HEK293 (cell line): Measurements from ENCODE around the gene CCDC7.

ENCODE experiments used
- CTCF ChIA-PET: fragments of 350-600 bp; formaldehyde crosslinking; extraction: SDS; loops from one replicate; lab custom pipeline; 2021; ENCODE audit warnings: antibody characterized with exemption; lab: Yijun Ruan, JAX
- POLR2A ChIA-PET: fragments of 300-600 bp; formaldehyde crosslinking; extraction: SDS; loops from one replicate; lab custom pipeline; 2020; ENCODE audit warnings: antibody characterized with exemption, inconsistent platforms; lab: Yijun Ruan, JAX
- H3K27ac ChIP-seq: fragments of 200-500 bp; sonication (Bioruptor generic); 2 replicates; pipeline ENCODE4 v1.5.1; 2014; ENCODE audit warnings: low read depth, low read length, control low read depth, inconsistent platforms; ENCODE audit errors: extremely low read depth
- H3K36me3 ChIP-seq, 2 experiments: fragments of 200-500 bp in 1 of 2; sonication (Bioruptor generic) in 1 of 2; 1 replicate in 1 of 2; 2 replicates in 1 of 2; pipeline ENCODE4 v1.5.1; 2014 to 2017; ENCODE audit warnings: inconsistent platforms in 2 of 2, low read length in 2 of 2; ENCODE audit not compliant: control insufficient read depth in 2 of 2, insufficient read depth in 1 of 2
- H3K4me1 ChIP-seq: fragments of 200-500 bp; sonication (Bioruptor generic); 2 replicates; pipeline ENCODE4 v1.5.1; 2014; ENCODE audit warnings: mild to moderate bottlenecking, low read length, inconsistent platforms; ENCODE audit not compliant: control insufficient read depth, insufficient read depth
- H3K4me3 ChIP-seq: 2 replicates; pipeline ENCODE4 v1.5.1; 2011; ENCODE audit warnings: low read depth, mild to moderate bottlenecking, control low read depth, low read length, moderate library complexity
- H3K9me3 ChIP-seq: fragments of 200-500 bp; sonication (Bioruptor generic); 2 replicates; pipeline ENCODE4 v1.5.1; 2014; ENCODE audit warnings: low read depth, low read length, inconsistent platforms; ENCODE audit not compliant: control insufficient read depth, insufficient read depth
- ELK4 ChIP-seq: IDR thresholded peaks from 2 replicates; pipeline ENCODE4 v1.6.1; 2011; ENCODE audit warnings: mild to moderate bottlenecking, low read depth, low read length, borderline replicate concordance
- FEZF1 ChIP-seq: fragments of 450-650 bp; formaldehyde crosslinking; IDR thresholded peaks from 2 replicates; pipeline ENCODE4 v1.5.1; 2016; ENCODE audit warnings: missing biosample characterization, missing genetic modification characterization
- KLF10 ChIP-seq: fragments of 450-650 bp; IDR thresholded peaks from 2 replicates; pipeline ENCODE4 v1.5.1; 2018; ENCODE audit warnings: missing biosample characterization, mild to moderate bottlenecking, missing genetic modification characterization
- MZF1 ChIP-seq: fragments of 450-650 bp; formaldehyde crosslinking; IDR thresholded peaks from 2 replicates; pipeline ENCODE4 v1.5.1; 2017; ENCODE audit warnings: missing biosample characterization, missing genetic modification characterization, borderline replicate concordance
- RBAK ChIP-seq: fragments of 450-650 bp; formaldehyde crosslinking; IDR thresholded peaks from 2 replicates; pipeline ENCODE4 v1.5.1; 2016; ENCODE audit warnings: missing biosample characterization, missing genetic modification characterization
- ZNF133 ChIP-seq: fragments of 450-650 bp; formaldehyde crosslinking; IDR thresholded peaks from 2 replicates; pipeline ENCODE4 v1.5.1; 2016; ENCODE audit warnings: missing biosample characterization, missing genetic modification characterization
- ZNF18 ChIP-seq: fragments of 450-650 bp; formaldehyde crosslinking; IDR thresholded peaks from 2 replicates; pipeline ENCODE4 v1.5.1; 2016; ENCODE audit warnings: missing biosample characterization, missing genetic modification characterization
- ZNF423 ChIP-seq: fragments of 450-650 bp; formaldehyde crosslinking; IDR thresholded peaks from 2 replicates; pipeline ENCODE4 v1.5.1; 2016; ENCODE audit warnings: missing biosample characterization, missing genetic modification characterization
- ZNF426 ChIP-seq: fragments of 450-650 bp; formaldehyde crosslinking; IDR thresholded peaks from 2 replicates; pipeline ENCODE4 v1.5.1; 2017; ENCODE audit warnings: missing biosample characterization, missing genetic modification characterization, mild to moderate bottlenecking, inconsistent platforms, moderate library complexity
- ZNF473 ChIP-seq: fragments of 450-650 bp; formaldehyde crosslinking; IDR thresholded peaks from 2 replicates; pipeline ENCODE4 v1.5.1; 2017; ENCODE audit warnings: missing biosample characterization, missing genetic modification characterization
- ZNF513 ChIP-seq: fragments of 450-650 bp; IDR thresholded peaks from 2 replicates; pipeline ENCODE4 v1.5.1; 2018; ENCODE audit warnings: missing biosample characterization, missing genetic modification characterization
- ZNF530 ChIP-seq: fragments of 450-650 bp; formaldehyde crosslinking; IDR thresholded peaks from 2 replicates; pipeline ENCODE4 v1.5.1; 2016; ENCODE audit warnings: low read depth, missing biosample characterization, missing genetic modification characterization
- ZNF561 ChIP-seq: fragments of 450-650 bp; IDR thresholded peaks from 2 replicates; pipeline ENCODE4 v1.5.1; 2018; ENCODE audit warnings: missing biosample characterization, missing genetic modification characterization, borderline replicate concordance
- ZNF621 ChIP-seq: fragments of 450-650 bp; formaldehyde crosslinking; IDR thresholded peaks from 2 replicates; pipeline ENCODE4 v1.5.1; 2017; ENCODE audit warnings: missing biosample characterization, missing genetic modification characterization
- ZNF837 ChIP-seq: fragments of 450-650 bp; formaldehyde crosslinking; IDR thresholded peaks from 2 replicates; pipeline ENCODE4 v1.5.1; 2016; ENCODE audit warnings: missing biosample characterization, missing genetic modification characterization
- ZNF843 ChIP-seq: fragments of 450-650 bp; formaldehyde crosslinking; IDR thresholded peaks from 2 replicates; pipeline ENCODE4 v1.5.1; 2016; ENCODE audit warnings: missing biosample characterization, missing genetic modification characterization
- ZSCAN23 ChIP-seq: fragments of 450-650 bp; formaldehyde crosslinking; IDR thresholded peaks from 2 replicates; pipeline ENCODE4 v1.5.1; 2016; ENCODE audit warnings: missing biosample characterization, missing genetic modification characterization
- TF ChIP-seq, protein P1 (sequence below): fragments of 450-650 bp; formaldehyde crosslinking; IDR thresholded peaks from 2 replicates; pipeline ENCODE4 v1.5.1; 2016; ENCODE audit warnings: missing biosample characterization, missing genetic modification characterization
- TF ChIP-seq, protein P2 (sequence below): fragments of 450-650 bp; formaldehyde crosslinking; IDR thresholded peaks from 2 replicates; pipeline ENCODE4 v1.5.1; 2016; ENCODE audit warnings: missing biosample characterization, missing genetic modification characterization
- TF ChIP-seq, protein P3 (sequence below): fragments of 450-650 bp; formaldehyde crosslinking; IDR thresholded peaks from 2 replicates; pipeline ENCODE4 v1.5.1; 2016; ENCODE audit warnings: missing biosample characterization, missing genetic modification characterization
- TF ChIP-seq, protein P4 (sequence below): fragments of 450-650 bp; formaldehyde crosslinking; conservative IDR thresholded peaks from 2 replicates; pipeline ENCODE4 v1.5.1; 2016; ENCODE audit warnings: low read depth, missing biosample characterization, missing genetic modification characterization

The CCDC7 gene

DNA sequence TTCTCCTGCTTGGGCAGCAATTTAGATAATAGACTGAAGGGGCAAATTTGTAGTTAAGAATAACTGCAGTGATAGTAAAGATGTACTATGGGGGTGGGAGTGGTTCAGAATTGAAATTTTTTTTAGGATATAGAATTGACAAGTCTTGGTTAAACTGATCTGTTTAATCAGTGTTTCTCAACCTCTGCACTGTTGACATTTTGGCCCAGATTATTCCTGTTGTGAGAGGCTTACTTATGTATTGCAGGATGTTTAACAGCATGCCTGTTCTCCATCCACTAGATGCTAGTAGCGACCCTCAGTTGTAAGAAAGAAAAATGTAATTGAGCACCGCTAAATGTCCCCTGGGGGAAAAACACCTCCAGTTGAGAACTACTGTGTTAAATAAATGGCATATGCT is 176.5 kb downstream of the CCDC7 start (continued):
- TF ChIP-seq ELK4 (no peak), FEZF1 (tag by site-specific recombination) (no peak), ZNF423 (no peak), KLF10 (tag by site-specific recombination) (no peak), ZSCAN23 (no peak), ZNF843 (tag by site-specific recombination) (no peak), ZNF513 (tag by site-specific recombination) (no peak)
- TF ChIP-seq, protein P1, sequence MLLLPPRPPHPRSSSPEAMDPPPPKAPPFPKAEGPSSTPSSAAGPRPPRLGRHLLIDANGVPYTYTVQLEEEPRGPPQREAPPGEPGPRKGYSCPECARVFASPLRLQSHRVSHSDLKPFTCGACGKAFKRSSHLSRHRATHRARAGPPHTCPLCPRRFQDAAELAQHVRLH (tag by site-specific recombination): no peak

DNA sequence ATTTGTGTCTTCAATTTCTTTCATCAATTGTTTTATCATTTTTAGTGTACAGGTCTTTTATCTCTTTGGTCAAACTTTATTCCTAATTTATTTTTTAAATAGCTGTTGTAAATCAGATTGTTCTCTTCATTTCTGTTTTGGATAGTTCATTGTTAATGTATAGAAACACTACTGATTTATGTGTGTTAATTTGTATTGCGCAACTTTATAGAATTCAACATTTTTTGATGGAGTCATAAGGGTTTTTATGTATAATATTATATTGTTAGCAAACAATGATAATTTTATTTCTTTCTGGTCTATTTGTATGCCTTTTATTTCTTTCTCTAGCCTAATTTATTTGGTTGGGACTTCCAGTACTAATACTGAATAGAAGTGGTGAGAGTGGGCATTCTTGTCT is 181.2 kb downstream of the CCDC7 start:
- Histone ChIP-seq H3K36me3 (no peaks in the 10 kb centered on the region), H3K4me3 (no peak overlapping the region), H3K27ac (no peak overlapping the region), H3K9me3 (no peaks in the 10 kb centered on the region; the same call in 1 of the 2 replicates), H3K4me1 (no peaks in the 10 kb centered on the region)
- ChIA-PET POLR2A (no interaction called here), CTCF (no interaction called here)
- TF ChIP-seq ZNF133 (tag by site-specific recombination) (no peak), RBAK (tag by site-specific recombination) (no peak), ZNF530 (tag by site-specific recombination) (no peak), ZNF426 (tag by site-specific recombination) (no peak), ZNF18 (tag by site-specific recombination) (no peak), ZNF561 (tag by site-specific recombination) (no peak)

- H3K36me3 ChIP-seq: no peaks in the 10 kb centered on the region
- H3K4me3 ChIP-seq: no peak overlapping the region
- ChIA-PET POLR2A (no interaction called here), CTCF (no interaction called here)
- no peaks in the 10 kb centered on the region for H3K4me1 ChIP-seq
- no peak overlapping the region for H3K27ac ChIP-seq
- no peaks in the 10 kb centered on the region; the same call in 1 of the 2 replicates for H3K9me3 ChIP-seq
- TF ChIP-seq ZNF621 (tag by site-specific recombination): no peak
- TF ChIP-seq, protein P2, sequence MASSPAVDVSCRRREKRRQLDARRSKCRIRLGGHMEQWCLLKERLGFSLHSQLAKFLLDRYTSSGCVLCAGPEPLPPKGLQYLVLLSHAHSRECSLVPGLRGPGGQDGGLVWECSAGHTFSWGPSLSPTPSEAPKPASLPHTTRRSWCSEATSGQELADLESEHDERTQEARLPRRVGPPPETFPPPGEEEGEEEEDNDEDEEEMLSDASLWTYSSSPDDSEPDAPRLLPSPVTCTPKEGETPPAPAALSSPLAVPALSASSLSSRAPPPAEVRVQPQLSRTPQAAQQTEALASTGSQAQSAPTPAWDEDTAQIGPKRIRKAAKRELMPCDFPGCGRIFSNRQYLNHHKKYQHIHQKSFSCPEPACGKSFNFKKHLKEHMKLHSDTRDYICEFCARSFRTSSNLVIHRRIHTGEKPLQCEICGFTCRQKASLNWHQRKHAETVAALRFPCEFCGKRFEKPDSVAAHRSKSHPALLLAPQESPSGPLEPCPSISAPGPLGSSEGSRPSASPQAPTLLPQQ (tag by site-specific recombination): no peak
- TF ChIP-seq, protein P3, sequence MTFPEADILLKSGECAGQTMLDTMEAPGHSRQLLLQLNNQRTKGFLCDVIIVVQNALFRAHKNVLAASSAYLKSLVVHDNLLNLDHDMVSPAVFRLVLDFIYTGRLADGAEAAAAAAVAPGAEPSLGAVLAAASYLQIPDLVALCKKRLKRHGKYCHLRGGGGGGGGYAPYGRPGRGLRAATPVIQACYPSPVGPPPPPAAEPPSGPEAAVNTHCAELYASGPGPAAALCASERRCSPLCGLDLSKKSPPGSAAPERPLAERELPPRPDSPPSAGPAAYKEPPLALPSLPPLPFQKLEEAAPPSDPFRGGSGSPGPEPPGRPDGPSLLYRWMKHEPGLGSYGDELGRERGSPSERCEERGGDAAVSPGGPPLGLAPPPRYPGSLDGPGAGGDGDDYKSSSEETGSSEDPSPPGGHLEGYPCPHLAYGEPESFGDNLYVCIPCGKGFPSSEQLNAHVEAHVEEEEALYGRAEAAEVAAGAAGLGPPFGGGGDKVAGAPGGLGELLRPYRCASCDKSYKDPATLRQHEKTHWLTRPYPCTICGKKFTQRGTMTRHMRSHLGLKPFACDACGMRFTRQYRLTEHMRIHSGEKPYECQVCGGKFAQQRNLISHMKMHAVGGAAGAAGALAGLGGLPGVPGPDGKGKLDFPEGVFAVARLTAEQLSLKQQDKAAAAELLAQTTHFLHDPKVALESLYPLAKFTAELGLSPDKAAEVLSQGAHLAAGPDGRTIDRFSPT (tag by site-specific recombination): no peak
- TF ChIP-seq ZNF473: no peak
- TF ChIP-seq, protein P4, sequence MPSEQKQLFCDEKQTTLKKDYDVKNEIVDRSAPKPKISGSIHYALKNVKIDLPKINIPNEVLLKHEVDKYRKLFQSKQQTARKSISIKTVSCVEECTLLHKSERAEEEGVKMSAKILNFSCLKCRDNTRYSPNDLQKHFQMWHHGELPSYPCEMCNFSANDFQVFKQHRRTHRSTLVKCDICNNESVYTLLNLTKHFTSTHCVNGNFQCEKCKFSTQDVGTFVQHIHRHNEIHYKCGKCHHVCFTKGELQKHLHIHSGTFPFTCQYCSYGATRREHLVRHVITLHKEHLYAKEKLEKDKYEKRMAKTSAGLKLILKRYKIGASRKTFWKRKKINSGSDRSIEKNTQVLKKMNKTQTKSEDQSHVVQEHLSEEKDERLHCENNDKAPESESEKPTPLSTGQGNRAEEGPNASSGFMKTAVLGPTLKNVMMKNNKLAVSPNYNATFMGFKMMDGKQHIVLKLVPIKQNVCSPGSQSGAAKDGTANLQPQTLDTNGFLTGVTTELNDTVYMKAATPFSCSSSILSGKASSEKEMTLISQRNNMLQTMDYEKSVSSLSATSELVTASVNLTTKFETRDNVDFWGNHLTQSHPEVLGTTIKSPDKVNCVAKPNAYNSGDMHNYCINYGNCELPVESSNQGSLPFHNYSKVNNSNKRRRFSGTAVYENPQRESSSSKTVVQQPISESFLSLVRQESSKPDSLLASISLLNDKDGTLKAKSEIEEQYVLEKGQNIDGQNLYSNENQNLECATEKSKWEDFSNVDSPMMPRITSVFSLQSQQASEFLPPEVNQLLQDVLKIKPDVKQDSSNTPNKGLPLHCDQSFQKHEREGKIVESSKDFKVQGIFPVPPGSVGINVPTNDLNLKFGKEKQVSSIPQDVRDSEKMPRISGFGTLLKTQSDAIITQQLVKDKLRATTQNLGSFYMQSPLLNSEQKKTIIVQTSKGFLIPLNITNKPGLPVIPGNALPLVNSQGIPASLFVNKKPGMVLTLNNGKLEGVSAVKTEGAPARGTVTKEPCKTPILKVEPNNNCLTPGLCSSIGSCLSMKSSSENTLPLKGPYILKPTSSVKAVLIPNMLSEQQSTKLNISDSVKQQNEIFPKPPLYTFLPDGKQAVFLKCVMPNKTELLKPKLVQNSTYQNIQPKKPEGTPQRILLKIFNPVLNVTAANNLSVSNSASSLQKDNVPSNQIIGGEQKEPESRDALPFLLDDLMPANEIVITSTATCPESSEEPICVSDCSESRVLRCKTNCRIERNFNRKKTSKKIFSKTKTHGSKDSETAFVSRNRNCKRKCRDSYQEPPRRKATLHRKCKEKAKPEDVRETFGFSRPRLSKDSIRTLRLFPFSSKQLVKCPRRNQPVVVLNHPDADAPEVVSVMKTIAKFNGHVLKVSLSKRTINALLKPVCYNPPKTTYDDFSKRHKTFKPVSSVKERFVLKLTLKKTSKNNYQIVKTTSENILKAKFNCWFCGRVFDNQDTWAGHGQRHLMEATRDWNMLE (tag by site-specific recombination): no peak
- no peak for TF ChIP-seq ZNF837 (tag by site-specific recombination)
- no peak for TF ChIP-seq MZF1 (tag by site-specific recombination)
Measured at GRCh38 chr10:32629910-32630309, 184.0 kb downstream of the CCDC7 start.
